ENCODE data around the gene TFF3.

TFF3 gene

DNA sequence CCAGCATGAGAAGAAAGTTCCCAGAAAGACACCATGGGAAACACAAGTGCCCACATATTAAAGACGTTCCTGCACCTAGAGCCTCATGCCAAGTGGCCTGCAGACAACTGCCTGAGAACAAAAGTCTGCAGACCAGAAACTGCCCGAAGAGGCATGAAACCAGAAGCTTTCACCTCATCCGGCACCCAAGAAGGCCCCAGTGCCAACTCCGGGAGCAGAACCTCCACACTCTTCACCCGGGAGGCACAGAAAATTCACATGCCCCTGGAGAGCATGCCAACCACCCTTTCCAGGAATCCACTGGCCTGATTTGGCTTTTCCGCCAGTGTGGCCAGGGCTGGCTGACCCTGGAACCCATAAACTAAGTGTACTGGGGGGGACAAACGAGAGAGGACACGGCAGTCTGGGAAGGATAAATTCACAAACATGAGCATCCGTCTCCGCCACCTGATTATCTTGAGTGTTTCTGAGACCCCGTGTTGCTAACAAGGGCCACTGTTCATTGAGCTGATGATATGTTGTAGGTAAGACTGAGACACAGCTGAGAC lies 28.8 kb upstream of the TFF3 start:
- Histone ChIP-seq H3K9me3 (ENCODE audit: severe bottlenecking) (no peaks in the 10 kb centered on the region), H3K4me3 (ENCODE audit: severe bottlenecking) (no peak overlapping the region), H3K4me1 (ENCODE audit: insufficient read depth, poor library complexity, severe bottlenecking) (no peaks in the 10 kb centered on the region), H3K36me3 (ENCODE audit: low read depth) (no peaks in the 10 kb centered on the region), H3K27me3 (ENCODE audit: insufficient read depth, poor library complexity, severe bottlenecking) (no peaks in the 10 kb centered on the region), H3K27ac (ENCODE audit: poor library complexity, severe bottlenecking) (no peak overlapping the region)
- DNase-seq (ENCODE audit: low spot score): no peak
- no peak for ATAC-seq (ENCODE audit: low read depth)
- TF ChIP-seq, protein P1, sequence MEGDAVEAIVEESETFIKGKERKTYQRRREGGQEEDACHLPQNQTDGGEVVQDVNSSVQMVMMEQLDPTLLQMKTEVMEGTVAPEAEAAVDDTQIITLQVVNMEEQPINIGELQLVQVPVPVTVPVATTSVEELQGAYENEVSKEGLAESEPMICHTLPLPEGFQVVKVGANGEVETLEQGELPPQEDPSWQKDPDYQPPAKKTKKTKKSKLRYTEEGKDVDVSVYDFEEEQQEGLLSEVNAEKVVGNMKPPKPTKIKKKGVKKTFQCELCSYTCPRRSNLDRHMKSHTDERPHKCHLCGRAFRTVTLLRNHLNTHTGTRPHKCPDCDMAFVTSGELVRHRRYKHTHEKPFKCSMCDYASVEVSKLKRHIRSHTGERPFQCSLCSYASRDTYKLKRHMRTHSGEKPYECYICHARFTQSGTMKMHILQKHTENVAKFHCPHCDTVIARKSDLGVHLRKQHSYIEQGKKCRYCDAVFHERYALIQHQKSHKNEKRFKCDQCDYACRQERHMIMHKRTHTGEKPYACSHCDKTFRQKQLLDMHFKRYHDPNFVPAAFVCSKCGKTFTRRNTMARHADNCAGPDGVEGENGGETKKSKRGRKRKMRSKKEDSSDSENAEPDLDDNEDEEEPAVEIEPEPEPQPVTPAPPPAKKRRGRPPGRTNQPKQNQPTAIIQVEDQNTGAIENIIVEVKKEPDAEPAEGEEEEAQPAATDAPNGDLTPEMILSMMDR (IDR thresholded peaks at IDR 0.05; ENCODE audit: poor library complexity, severe bottlenecking): no peak

DNA sequence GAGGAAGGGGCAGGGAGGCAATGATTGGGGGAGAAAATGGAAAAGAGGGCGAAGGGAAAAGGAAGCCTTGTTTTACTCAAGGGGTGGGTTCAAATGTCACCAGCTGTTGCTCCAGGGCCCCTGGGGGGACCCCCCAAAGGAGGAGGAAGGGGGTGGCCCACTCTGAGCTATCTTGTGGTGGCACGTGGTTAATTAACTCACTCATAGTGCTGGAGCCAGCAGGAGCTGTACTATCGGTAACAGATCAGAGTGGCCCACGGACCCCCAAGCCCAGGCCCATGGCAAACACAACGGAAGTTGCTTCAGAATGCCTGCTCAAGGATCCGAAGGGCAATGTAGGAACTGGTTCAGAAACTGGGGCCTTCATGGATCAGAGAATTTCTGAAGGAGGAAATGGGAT lies 28.3 kb upstream of the TFF3 start:
- Histone ChIP-seq H3K4me1 (ENCODE audit: insufficient read depth, poor library complexity, severe bottlenecking) (no peaks in the 10 kb centered on the region), H3K4me3 (ENCODE audit: severe bottlenecking) (no peak overlapping the region), H3K27me3 (ENCODE audit: insufficient read depth, poor library complexity, severe bottlenecking) (no peaks in the 10 kb centered on the region), H3K9me3 (ENCODE audit: severe bottlenecking) (no peaks in the 10 kb centered on the region), H3K36me3 (ENCODE audit: low read depth) (no peaks in the 10 kb centered on the region), H3K27ac (ENCODE audit: poor library complexity, severe bottlenecking) (no peak overlapping the region)
- no peak for DNase-seq (ENCODE audit: low spot score)
- no peak for ATAC-seq (ENCODE audit: low read depth)
- TF ChIP-seq, protein P1 (IDR thresholded peaks at IDR 0.05; ENCODE audit: poor library complexity, severe bottlenecking): no peak

DNA sequence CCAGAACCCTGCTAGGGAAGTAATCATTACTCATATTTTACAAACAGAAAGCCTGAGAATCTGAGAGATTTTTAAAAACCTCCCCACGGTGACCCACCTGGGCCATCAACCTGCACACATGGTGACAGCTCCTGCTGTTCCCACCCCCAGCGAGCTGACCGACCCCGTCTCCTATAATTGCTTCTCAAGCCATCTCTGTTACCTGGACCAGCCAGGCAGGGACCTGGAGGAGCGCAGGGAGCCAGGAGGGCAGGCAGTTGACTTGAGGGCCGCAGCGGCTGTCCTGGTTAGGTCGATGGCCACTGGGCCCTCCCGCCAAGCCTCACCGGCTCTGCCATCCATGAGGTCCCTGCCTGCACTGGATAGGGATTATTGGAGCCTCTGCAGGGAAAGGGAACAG lies 27.9 kb upstream of the TFF3 start:
- no peaks in the 10 kb centered on the region for H3K9me3 ChIP-seq (ENCODE audit: severe bottlenecking)
- no peak overlapping the region for H3K27ac ChIP-seq (ENCODE audit: poor library complexity, severe bottlenecking)
- H3K4me3 ChIP-seq (ENCODE audit: severe bottlenecking): no peak overlapping the region
- no peaks in the 10 kb centered on the region for H3K27me3 ChIP-seq (ENCODE audit: insufficient read depth, poor library complexity, severe bottlenecking)
- no peak for ATAC-seq (ENCODE audit: low read depth)
- TF ChIP-seq, protein P1 (IDR thresholded peaks at IDR 0.05; ENCODE audit: poor library complexity, severe bottlenecking): no peak
- no peaks in the 10 kb centered on the region for H3K4me1 ChIP-seq (ENCODE audit: insufficient read depth, poor library complexity, severe bottlenecking)
- no peak for DNase-seq (ENCODE audit: low spot score)
- H3K36me3 ChIP-seq (ENCODE audit: low read depth): no peaks in the 10 kb centered on the region

DNA sequence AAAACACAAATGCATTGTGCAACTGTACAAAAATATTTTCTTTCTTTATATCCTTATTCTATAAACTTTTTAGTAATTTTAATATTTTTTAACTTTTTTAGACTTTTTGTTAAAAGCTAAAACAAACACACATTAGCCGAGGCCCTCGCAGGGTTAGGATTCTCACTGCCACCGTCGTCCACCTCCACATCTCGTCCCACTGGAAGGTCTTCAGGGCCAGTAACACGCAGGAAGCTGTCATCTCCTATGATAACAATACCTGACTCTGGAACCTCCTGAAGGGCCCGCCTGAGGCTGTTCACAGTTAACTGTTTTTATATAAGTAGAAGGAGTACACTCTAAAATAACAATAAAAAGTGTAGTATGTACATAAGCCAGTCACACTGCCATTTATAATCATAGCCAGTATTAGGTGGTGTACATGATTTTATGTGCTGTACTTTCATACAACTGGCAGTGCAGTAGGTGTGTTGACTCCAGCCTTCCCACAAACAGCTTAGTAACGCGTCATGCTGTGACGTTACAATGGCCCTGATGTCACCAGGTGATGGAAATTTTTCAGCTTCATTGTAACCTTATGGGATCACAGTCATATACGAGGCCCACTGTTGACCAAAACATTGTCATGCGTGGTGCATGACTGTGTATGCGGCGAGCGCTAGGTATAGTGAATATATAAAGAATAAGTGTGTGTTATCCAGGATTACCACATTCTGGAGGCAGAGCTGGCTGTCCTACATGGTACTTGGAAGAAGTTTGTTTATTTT lies 26.8 kb upstream of the TFF3 start:
- ATAC-seq (ENCODE audit: low read depth) (no peak), DNase-seq (ENCODE audit: low spot score) (no peak)
- H3K27me3 ChIP-seq (ENCODE audit: insufficient read depth, poor library complexity, severe bottlenecking): no peaks in the 10 kb centered on the region
- H3K4me3 ChIP-seq (ENCODE audit: severe bottlenecking): no peak overlapping the region
- no peaks in the 10 kb centered on the region for H3K4me1 ChIP-seq (ENCODE audit: insufficient read depth, poor library complexity, severe bottlenecking)
- TF ChIP-seq, protein P1 (IDR thresholded peaks at IDR 0.05; ENCODE audit: poor library complexity, severe bottlenecking): no peak
- no peaks in the 10 kb centered on the region for H3K36me3 ChIP-seq (ENCODE audit: low read depth)
- no peak overlapping the region for H3K27ac ChIP-seq (ENCODE audit: poor library complexity, severe bottlenecking)
- H3K9me3 ChIP-seq (ENCODE audit: severe bottlenecking): no peaks in the 10 kb centered on the region
